Measurements from ENCODE around the gene TMEM240.
"Not testable (repeated sequence)": the region's sequence is repeated elsewhere in the genome, so short reads cannot be mapped to it uniquely, and the experiment has no call there.

TMEM240 gene

DNA sequence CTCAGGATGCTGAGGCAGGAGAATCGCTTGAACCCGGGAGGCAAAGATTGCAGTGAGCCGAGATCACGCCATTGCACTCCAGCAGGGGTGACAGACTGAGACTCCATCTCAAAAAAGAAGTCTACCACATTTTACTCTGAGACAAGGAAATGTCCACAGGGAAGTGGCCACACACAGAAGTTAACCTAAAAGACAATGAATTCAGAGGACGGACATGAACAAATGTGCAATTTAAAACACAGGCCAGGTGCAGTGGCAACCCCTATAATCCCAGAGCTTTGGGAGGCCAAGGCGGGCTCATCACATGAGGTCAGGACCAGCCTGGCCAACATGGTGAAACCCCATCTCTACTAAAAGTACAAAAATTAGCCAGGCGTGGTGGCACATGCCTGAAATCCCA, 17.3 kb upstream of the TMEM240 start:
- DNase-seq (ENCODE audit: low read depth in 2 of 2) = not testable (repeated sequence)

DNA sequence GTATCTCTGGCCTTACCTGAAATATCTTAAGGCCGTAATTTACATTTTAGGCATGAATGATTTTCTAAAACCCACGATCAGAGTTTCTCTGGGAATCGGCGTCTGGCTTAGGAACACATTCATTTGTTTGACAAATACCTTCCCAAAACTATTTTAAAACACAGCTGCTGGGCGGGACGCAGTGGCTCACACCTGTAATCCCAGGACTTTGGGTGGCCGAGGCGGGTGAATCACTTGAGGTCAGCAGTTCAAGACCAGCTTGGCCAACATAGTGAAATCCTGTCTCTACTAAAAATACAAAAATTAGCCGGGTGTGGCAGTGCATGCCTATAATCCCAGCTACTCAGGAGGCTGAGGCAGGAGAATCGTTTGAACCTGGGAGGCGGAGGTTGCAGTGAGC, 16.5 kb upstream of the TMEM240 start:
- DNase-seq (ENCODE audit: low read depth in 2 of 2) = not testable (repeated sequence)

DNA sequence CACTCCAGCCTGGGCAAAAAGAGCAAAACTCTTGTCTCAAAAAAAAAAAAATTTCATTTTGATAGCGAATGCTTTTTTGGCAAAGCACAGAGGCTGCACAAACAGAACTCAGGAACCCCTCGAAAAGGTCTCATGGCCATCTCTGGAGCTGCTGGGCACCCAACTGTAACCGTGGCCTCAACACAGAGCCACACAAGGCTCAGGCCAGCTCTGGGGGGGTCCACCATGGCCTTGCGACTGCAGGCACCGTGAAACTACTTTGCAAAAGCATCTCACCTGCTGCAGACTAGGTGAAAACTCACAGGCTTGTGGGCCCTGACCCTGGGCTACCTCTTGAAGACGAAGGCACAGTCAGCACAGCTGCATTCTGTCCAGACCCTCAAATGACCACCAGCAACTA, 16.1 kb upstream of the TMEM240 start:
- no peak for DNase-seq (ENCODE audit: low read depth in 2 of 2)

DNA sequence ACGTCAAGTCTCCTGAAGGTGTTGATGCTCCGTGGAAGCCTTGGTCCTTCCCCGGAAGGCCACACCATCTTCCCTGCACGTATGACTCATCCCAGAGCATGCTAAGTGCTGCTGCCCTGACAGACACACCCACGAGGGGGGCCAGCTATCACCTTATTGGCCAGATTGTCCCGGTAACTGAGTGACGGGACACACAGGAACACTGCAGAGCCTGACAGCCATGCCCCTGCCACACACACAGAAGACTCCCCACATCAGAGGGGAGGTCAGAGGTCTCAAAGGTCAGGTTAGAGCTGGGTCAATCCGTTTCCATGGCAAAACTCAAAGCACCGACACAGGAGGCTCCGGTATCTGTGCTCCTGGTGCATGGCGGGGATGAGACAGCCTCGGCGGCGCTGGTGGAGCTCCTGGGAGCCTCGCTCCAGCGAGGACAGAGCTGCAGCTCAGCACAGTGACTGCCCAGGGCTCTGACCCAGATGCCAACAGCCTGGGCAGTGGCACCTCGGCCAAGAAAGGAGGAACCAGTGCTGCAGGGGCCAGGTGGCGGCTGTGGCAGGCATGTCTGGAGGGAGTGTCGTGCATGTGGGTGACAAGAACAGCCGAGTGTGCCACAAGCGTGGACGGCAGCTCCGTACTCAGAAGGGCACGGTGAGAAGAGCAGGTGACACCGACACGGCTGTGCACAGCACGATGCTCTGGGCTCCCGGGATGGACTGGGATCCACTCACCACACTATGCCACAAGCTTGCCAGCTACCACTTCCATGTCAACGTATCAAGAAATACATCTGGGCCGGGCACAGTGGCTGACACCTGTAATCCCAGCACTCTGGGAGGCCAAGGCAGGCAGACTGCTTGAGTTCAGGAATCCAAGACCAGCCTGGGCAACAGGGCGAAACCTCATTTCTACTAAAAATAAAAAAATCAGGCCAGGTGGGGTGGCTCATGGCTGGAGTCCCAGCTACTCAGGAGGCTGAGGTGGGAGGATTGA, 14.8 kb upstream of the TMEM240 start:
- DNase-seq (ENCODE audit: low read depth in 2 of 2) = no peak

DNA sequence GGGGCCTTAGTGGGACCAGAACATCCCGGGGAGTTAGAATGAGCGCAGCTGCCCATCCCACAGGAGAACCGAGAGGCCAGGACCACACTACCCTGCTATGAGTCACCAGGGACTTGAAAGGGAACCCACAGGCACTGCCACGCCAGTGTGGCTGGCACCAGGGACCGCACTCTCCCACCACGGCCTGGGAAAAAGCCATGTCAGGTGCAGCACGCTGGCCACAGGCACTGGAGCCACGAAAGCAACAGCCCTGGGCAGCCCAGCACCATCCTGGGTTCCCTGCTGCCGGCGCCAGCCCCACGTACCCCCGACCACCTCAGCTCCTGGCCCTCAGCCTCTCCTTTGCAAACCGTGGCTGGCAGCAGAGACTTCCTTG, 14.1 kb upstream of the TMEM240 start:
- DNase-seq (ENCODE audit: low read depth in 2 of 2) = no peak

DNA sequence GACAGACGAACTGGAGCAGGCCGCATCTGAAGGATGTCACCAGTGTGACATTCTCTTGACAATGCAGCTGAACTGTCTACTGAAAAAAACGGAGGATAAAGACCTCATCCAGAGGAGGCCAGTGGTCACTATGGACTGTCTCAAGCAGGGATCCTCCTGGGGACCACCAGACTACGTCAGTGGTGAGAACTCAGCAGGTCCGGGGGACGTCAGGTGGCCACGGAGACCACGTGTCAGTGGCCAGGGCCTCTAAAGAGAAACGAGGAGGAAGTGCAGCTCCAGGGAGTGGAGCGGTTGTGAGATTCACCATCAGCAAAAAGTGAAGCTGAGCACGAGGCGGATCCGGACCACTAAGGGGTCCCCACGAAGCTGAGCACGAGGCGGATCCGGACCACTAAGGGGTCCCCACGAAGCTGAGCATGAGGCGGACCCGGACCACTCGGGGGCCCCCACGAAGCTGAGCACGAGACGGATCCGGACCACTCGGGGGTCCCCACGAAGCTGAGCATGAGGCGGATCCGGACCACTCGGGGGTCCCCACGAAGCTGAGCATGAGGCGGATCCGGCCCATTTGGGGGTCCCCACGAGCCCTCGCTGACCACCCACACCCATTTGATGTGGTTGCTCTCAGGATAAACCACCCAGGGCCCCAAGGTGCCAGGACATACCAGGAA, 13.5 kb upstream of the TMEM240 start:
- DNase-seq (ENCODE audit: low read depth in 2 of 2) = no peak

DNA sequence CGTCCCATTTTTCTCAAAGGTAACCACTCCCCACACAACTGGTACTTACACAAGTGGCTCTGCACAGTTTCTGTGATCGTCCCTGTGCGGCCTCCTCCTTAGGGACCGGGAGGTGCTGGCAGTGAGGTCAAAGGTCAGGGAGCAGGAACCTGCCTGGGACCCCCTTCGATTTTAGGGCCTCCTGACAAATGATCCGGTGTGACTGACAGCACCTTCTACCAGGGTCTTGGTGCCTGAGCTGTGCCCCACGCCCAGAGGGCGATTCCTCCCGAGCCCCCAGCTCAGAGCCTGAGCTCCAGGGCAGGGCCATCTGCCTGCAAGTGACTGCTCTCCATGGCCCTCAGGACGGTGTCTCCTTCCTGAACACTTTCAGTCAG, 11.8 kb upstream of the TMEM240 start:
- no peak for DNase-seq (ENCODE audit: low read depth in 2 of 2)

DNA sequence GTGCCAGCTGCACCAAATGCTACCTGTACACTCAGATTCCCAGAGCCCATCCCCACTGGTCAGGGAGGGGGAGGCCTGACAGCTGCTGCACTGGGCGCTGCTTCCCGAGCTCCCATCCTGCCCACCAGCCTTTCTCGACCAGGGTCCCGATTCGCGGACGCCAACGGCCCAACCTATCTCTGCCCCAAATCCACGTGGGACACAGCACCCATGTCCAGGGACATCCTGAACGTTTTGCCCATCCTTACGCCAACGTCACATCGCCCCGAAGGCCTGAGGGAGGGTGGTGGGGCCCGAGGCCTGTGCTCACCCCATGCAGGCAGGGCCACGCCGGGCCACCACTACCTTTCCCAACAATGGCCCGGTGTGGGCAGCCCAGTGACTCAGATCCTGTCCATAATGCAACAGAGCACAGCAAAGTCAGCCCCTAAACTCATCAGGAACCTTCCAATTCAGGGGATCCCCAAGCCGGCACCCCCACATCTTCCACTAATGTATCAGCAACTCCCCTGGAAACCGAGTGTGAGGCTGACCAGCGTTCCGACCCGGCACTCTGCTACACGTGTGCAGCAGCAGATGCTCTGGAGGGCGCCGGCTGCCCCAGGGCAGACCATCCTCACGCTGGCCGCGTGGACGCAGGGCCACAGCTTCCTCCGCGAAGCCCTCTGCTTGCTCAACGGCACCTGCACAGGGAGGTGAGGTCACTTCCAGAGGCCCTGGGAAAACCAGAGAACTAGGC, 11.3 kb upstream of the TMEM240 start:
- no peak for DNase-seq (ENCODE audit: low read depth in 2 of 2)

DNA sequence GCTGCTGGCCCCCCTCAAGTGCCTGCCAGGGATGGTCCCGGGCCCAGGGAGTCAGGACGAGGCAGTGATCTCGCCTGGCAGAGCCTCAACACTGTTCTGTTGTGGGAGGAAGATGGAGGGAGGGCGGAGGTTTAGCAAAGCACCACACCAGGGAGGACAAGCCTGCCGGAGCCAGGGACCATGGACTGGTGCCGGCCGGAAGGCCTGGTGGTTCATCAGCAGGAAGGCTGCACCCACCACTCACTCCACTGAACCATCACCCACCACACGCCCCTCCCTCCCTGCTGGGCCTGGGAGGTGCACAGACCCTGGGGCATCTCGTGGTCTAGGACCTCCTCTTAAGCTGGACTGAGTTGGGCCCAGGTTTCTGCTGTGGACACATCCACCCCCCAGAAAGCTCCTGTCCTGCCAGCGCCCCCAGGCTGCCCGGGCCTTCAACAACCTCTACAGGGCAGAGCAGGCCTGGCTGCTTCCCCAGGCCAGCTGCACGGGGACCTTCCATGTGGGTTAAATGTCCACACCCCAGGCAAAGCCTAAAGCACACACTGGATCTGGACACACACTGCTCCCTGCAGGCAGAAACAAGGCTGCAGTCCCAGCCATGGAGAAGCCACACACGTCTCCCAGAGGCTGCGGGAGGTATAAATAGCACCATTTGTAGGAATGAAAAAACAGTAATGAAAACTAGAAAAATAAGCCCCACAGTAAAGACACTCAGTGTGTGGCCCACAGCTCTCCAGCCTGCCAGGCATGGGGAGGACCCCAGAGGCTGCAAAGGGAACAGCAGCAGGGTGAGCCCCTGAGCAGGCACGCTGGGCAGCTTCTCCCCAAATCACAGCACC, 10.4 kb upstream of the TMEM240 start:
- no peak for DNase-seq (ENCODE audit: low read depth in 2 of 2)

DNA sequence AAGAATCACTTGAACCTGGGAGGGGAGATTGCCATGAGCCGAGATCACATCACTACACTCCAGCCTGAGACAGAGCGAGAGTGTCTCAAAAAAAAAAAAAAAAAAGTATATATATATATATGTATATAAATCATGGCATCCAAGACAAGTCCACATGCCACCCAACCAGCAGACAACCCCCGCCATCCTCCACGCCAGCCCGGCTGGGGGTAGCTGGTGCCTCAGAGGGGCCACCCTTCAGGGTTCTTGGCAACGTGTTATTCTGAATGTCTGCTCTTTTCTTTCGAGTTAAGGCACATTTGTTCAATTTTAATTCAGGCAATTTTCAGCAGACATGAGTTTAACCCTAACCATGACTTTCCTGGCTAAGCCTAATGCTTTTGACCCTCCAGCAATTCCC, 9.7 kb upstream of the TMEM240 start:
- no peak for DNase-seq (ENCODE audit: low read depth in 2 of 2)

DNA sequence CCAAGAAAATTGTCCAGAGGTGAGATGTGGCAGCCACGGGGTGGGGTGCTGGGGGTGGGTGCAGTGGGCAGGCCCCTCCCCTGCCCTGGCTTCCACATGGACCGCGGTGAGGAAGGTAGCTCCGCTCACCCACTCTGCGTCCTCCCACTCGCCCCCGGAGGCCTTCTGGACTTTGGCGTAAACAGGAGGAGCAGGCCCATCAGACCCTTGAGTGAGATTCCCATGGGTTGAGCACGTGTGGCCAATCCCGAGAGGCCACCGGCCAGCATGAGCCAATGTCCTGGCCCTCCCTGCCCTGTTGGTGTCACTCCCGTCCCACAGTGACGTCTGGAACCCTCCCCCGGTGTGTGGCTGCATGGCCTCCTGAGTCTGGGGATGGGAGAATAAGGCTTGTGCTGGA, 8.2 kb upstream of the TMEM240 start:
- DNase-seq (ENCODE audit: low read depth in 2 of 2) = no peak

DNA sequence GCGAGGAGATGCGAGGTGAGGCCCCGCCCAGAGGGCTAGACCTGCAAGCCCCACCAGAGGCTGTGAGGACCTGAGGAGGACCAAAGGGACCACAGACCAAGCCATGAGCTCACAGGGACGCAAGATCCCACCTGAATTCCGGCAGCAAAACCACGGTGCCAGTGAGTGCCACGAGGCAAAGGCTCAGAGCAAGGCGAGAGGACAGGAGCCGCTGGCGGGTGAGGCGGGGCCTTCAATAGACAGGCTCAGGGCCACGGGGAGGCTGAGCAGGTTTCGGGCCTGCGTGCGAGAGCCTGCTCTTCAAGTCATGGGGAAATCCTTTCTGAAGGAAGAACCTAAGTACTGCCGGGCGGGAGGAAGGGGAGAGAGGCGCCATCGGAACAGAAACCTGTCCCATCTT, 7.1 kb upstream of the TMEM240 start:
- no peak for DNase-seq (ENCODE audit: low read depth in 2 of 2)

DNA sequence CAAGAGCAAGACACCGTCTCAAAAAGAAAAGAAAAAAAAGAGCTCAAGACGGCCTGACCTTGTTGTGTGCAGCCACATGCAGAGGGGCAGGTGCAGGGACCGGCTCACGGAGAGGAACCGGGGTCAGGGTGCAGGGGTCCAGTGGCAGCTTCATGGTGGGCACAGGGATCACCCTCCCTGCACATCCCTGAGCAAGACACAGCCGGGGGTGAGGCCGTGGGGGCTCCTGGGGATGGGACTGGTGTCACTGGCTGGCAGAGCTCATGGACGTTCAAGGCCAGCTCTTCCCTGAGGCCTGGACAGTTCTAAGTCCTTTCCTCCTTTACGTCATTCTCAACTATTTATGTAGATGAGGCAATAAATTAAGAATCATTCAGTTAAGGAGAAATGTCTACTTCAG, 6.6 kb upstream of the TMEM240 start:
- DNase-seq (ENCODE audit: low read depth in 2 of 2) = no peak

DNA sequence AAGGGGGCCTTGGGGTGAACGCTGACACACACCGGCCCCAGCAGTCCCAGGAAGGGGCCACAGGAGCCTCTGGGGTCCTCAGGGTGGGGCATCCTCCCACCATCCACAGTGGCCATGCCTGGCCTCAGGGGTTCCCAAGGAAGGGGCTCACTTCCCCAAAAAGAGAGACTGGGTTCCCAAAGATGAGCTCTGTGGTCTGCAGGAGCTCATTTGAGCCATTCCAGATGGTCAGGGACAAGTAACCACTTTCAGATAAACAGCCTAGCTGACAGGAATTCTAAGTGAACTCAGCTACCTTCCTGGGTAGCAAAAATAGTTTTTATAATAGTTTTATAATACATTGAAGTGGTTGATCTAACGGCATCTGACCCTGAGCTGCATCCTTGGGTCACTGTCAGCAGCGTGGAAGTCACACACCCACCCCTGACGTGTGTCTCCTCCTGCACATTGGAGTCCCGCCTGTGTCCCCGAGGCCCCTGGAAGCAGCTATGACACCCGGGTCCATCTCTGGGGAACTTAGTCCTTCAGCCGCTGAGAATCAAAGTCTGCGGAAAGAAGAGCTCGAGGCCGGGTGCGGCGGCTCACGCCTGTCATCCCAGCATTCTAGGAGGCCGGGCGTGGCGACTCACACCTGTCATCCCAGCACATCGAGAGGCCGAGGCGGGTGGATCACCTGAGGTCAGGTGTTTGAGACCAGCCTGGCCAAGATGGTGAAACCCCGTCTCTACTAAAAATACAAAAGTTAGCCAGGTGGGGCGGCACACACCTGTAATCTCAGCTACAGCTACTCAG, 5.7 kb upstream of the TMEM240 start:
- DNase-seq (ENCODE audit: low read depth in 2 of 2) = no peak

DNA sequence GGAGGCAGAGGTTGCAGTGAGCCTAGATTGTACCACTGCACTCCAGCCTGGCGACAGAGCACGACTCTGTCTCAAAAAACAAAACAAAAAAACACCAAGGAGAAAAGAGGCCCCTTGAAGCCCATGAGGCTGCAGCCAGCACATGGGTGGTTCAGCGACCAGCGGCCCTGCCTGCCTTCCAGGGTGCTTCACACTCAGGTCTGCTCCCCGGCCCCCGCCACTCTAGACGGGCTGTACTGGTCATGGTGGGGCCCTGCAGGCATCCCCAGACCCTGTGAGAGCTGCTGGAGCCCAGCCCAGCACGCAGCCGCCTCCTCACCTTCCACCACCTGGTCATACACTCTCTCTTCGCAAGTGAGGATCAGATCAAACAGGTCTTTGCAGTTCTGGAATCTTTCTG, 4.1 kb upstream of the TMEM240 start:
- DNase-seq (ENCODE audit: low read depth in 2 of 2) = no peak

DNA sequence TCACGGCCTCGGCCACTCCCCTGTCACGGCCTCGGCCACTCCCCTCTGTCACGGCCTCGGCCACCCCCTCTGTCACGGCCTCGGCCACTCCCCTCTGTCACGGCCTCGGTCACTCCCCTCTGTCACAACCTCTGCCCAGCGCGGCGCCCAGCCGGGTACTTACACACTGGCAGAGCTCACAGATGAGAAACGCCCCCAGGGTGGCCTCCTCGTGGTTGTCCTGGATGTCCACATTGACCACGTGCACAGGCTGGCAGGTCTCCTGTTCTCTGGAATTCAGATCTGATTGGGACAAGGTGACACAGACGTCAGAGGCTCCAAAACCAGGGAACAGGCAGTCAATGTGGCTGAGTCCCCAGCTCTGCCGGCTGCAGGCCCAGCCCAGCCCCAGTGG, 3.3 kb upstream of the TMEM240 start:
- no peak for DNase-seq (ENCODE audit: low read depth in 2 of 2)

DNA sequence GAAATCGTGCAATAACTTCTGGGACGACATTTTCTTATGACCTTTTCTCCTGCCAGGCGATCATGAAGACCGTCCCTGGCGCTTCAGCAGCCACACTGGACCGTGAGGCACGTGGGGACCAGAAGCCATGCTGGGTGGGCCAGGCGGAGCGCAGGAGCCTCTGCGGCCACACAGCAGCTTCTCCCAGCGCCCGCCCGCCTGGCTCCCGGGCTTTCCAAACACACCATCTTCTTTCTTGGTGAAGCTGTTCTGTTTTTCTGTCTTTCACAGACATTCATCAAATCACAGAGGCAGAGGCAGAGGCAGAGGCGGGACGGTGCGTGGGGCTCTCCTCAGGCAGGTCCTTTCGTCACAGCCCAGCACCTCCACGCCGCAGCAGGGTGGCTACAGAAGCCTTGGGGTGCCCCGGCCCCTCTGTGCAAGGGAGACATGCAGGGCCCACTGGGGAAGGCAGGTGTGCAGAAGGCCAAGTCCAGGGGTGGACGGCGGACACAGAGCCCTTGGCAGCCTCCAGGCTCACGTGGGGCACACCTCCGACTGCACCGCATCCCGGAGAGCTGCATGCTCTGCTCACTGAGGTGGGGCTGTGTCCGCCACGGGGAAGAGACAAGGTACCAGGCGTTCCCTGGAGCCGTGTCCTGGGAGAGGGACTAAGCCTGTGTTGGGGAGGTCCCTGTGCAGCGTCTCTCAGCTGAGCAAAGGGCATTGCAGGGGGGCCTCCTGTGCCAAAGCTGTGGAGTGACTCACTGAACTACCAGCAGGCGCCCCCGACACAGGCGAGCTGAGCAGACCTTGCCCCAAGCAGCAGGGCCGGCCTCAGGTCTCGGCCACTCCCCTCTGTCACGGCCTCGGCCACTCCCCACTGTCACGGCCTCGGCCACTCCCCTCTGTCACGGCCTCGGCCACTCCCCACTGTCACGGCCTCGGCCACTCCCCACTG, 2.6 kb upstream of the TMEM240 start:
- no peak for DNase-seq (ENCODE audit: low read depth in 2 of 2)

DNA sequence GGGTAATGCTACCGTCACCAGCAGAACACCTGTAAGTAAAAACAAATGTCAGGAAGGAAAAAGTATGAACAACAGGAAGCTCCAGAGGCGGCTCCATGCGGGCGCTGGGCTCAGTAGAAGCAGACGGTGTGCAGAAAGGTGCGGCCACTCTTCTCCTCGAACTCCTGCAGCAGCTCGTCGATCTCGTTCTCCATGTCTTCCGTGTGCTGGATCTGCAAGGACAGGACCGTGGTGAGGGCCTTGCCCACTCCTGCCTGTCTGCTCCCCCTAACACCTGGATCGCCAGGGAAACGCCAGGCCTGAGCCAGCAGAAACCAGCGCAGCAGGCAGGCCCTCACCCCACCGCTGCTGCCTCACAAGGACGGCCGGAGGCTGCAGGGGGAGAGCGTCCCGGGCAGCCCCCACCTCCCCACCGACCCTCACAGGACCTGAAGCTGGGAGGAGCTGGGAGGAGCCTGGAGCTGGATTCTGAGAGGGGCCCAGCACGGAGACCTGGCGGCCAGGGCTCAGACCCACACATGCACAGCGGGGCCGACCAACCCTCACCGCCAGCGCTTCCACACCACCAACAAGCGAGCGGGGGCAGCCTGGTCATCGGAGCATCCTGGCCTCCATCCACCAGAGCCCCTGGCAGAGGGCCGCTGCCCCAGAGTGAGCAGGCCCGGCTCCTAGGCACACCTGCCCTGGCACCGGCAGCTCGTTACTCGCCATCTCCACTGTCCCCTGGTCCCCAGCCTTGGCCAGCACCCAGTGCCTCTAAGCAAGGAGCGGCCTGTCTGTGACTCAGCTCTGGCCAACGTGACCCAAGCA, 1.7 kb upstream of the TMEM240 start:
- no peak for DNase-seq (ENCODE audit: low read depth in 2 of 2)

Data from stimulated activated CD4-positive, alpha-beta T cell treated with anti-CD3 and anti-CD28 coated beads, Interleukin-1b, Interleukin-23, amount 100 ng/mL, for 4 hours (primary cell).